ENCODE data around the gene RIN3. TPM values are rescaled to one million over a fixed set of nuclear protein-coding genes. Genes with fewer than 3 reads are reported as not detected.

RIN3 gene
- total and polyA plus RNA-seq, 2 donors (not counting 3 experiments of a cell fraction or from before 2014, with no cell fraction given) = 5.1 to 20.8 TPM

DNA sequence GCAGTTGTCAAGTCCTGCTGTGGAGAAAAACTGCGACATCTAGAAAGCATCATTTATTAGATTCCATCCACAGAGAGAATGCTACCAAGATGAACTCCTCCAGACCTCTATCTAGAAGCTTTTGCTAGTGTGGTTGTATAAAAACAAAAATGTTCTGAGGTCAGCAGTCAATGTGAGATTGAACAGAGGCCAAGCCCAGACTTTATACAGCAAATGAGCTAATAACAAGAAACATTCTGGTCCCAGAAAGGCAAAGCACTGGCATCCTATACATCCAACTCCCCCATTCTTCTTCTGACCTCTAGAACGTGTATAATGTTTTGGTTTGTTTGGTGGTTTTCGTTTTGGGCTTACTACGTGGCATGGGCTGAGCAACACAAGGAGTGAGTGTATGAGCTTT lies 26.7 kb upstream of the RIN3 start:
- Histone ChIP-seq H3K4me2 (ENCODE audit: insufficient read depth, low read length) (no peak overlapping the region), H3K27ac (ENCODE audit: insufficient read depth, low read depth, low read length) (no peak overlapping the region), H3K9ac (replicated peaks; ENCODE audit: extremely low read depth, insufficient read depth, low read length) (no peak overlapping the region), H4K20me1 (replicated peaks; ENCODE audit: control insufficient read depth, extremely low read depth, insufficient read depth, low read length) (no peaks in the 10 kb centered on the region), H3K4me3 (replicated peaks in 1 of 3; ENCODE audit: insufficient read depth in 1 of 3, low read depth in 1 of 3, low read length in 3 of 3) (no peak overlapping the region), H3K27me3 (ENCODE audit: control insufficient read depth in 2 of 2, insufficient read depth in 2 of 2, low read length in 2 of 2) (peaks cover 0 to 4% of the 10 kb centered on the region in 2 experiments), H3K79me2 (ENCODE audit: control insufficient read depth, insufficient read depth, low read length) (no peaks in the 10 kb centered on the region), H3K4me1 (ENCODE audit: control insufficient read depth, extremely low read depth, insufficient read depth, low read length) (no peaks in the 10 kb centered on the region), H2AFZ (ENCODE audit: low read depth, low read length) (no peak overlapping the region), H3K36me3 (ENCODE audit: control insufficient read depth in 2 of 2, extremely low read depth in 1 of 2, insufficient read depth in 2 of 2, low read length in 2 of 2) (no peaks in the 10 kb centered on the region), H3K9me1 (replicated peaks; ENCODE audit: control insufficient read depth, extremely low read depth, insufficient read depth, low read length) (no peaks in the 10 kb centered on the region), H3K9me3 (replicated peaks; ENCODE audit: control insufficient read depth, insufficient read depth, low read length) (no peaks in the 10 kb centered on the region)
- dilution Hi-C loops (cut with MboI; ENCODE audit: extremely low pct_ligation_motif_present, low sequenced_read_pairs) (no loop called here), intact Hi-C loops (cut with micrococcal nuclease) (no loop called here)
- TF ChIP-seq POLR2A (IDR thresholded peaks at IDR 0.05; ENCODE audit: low read depth, low read length) (no peak), MYC (IDR thresholded peaks at IDR 0.05; ENCODE audit: low read depth, low read length) (no peak), POLR2AphosphoS5 (IDR thresholded peaks at IDR 0.05; ENCODE audit: insufficient read depth, low read depth, low read length) (no peak), JUN (IDR thresholded peaks at IDR 0.05; ENCODE audit: borderline replicate concordance, insufficient read depth, insufficient read length, low read depth) (no peak), EZH2 (IDR thresholded peaks at IDR 0.05; ENCODE audit: borderline replicate concordance, low read depth, low read length, severe bottlenecking) (no peak), GATA2 (IDR thresholded peaks at IDR 0.05; ENCODE audit: insufficient read depth, insufficient read length, low read depth, low read length) (no peak), FOS (IDR thresholded peaks at IDR 0.05; ENCODE audit: borderline replicate concordance, insufficient read depth, low read length) (no peak), CTCF (IDR thresholded peaks at IDR 0.05; ENCODE audit: extremely low read depth in 1 of 2, insufficient read depth in 1 of 2, low read depth in 1 of 2, low read length in 2 of 2) (no peak)
- TF ChIP-seq, protein P1, sequence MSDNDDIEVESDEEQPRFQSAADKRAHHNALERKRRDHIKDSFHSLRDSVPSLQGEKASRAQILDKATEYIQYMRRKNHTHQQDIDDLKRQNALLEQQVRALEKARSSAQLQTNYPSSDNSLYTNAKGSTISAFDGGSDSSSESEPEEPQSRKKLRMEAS (IDR thresholded peaks at IDR 0.05; ENCODE audit: insufficient read depth, insufficient read length) = no peak
- CTCF ChIA-PET = no interaction called here
- FAIRE-seq (no peak), DNase-seq (ENCODE audit: low read depth, low spot score) (no peak)
- BruUV-seq (replicated peaks) = no TSS peak
- POLR2A ChIA-PET = no interaction called here
